Astrocyte (in vitro differentiated cells and primary cell): ENCODE results near the gene SPTAN1.

ENCODE experiments used
- EZH2 ChIP-seq: IDR thresholded peaks from 2 replicates; pipeline ENCODE4 v1.6.1; 2012; ENCODE audit warnings: mild to moderate bottlenecking, low read length, inconsistent platforms; ENCODE audit not compliant: insufficient read depth
- TF ChIP-seq, protein P1 (sequence below): IDR thresholded peaks from 2 replicates; pipeline ENCODE4 v1.5.1; 2011; ENCODE audit warnings: low read depth, mild to moderate bottlenecking, inconsistent platforms, low read length, moderate library complexity; ENCODE audit not compliant: insufficient read depth

DNA sequence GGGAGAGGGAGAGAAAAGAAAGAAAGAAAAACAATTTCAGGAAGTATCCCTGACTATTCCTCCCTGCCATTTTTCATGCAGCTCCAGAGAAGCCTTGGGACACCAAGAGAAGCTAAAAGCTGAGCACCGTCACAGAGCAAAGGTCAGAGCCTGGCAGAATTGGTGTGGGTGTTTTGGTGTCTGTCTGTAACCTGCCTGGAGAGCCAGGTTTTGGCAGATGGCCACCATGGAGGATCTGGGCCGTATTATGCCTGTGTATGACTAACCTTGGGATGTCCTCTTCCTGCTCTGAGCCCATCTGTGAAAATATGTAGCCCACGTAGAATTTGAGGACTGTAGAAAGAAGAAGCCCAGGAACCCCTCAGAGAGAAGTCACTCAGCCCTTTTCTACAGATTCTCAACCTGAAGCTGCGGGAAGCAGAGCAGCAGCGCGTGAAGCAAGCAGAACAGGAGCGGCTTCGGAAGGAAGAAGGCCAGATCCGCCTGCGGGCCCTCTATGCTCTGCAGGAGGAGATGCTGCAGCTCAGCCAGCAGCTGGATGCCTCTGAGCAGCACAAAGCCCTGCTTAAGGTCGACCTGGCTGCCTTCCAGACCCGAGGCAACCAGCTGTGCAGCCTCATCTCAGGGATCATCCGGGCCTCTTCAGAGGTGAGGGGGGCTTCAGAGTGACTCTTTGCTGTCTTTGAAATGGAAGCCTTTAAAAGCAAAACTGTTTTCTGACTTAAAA lies 29.0 kb upstream of the SPTAN1 start:
- TF ChIP-seq, protein P1, sequence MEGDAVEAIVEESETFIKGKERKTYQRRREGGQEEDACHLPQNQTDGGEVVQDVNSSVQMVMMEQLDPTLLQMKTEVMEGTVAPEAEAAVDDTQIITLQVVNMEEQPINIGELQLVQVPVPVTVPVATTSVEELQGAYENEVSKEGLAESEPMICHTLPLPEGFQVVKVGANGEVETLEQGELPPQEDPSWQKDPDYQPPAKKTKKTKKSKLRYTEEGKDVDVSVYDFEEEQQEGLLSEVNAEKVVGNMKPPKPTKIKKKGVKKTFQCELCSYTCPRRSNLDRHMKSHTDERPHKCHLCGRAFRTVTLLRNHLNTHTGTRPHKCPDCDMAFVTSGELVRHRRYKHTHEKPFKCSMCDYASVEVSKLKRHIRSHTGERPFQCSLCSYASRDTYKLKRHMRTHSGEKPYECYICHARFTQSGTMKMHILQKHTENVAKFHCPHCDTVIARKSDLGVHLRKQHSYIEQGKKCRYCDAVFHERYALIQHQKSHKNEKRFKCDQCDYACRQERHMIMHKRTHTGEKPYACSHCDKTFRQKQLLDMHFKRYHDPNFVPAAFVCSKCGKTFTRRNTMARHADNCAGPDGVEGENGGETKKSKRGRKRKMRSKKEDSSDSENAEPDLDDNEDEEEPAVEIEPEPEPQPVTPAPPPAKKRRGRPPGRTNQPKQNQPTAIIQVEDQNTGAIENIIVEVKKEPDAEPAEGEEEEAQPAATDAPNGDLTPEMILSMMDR: no peak
- TF ChIP-seq EZH2: no peak
